Measurements from ENCODE around the gene OOSP1.

The OOSP1 gene

GRCh38 chr11:59984368-59984767, 46.1 kb downstream of the OOSP1 start:
- no peak overlapping the region for H3K4me3 ChIP-seq (replicated peaks; ENCODE audit: low read depth, low read length)
- TF ChIP-seq CTCF (IDR thresholded peaks at IDR 0.05; ENCODE audit: low read depth, low read length, missing control alignments) = no peak
- no peak for DNase-seq (ENCODE audit: extremely low read depth, low read depth)

- DNase-seq (ENCODE audit: extremely low read depth, low read depth) = no peak
- TF ChIP-seq CTCF (IDR thresholded peaks at IDR 0.05; ENCODE audit: low read depth, low read length, missing control alignments) = no peak
- no peak overlapping the region for H3K4me3 ChIP-seq (replicated peaks; ENCODE audit: low read depth, low read length)
Observed at GRCh38 chr11:59990421-59990820, 52.2 kb downstream of the OOSP1 start.

GRCh38 chr11:59992425-59992824, 54.2 kb downstream of the OOSP1 start:
- no peak for DNase-seq (ENCODE audit: extremely low read depth, low read depth)
- no peak overlapping the region for H3K4me3 ChIP-seq (replicated peaks; ENCODE audit: low read depth, low read length)
- no peak for TF ChIP-seq CTCF (IDR thresholded peaks at IDR 0.05; ENCODE audit: low read depth, low read length, missing control alignments)

GRCh38 chr11:59997800-59998199, 59.6 kb downstream of the OOSP1 start:
- H3K4me3 ChIP-seq (replicated peaks; ENCODE audit: low read depth, low read length) = no peak overlapping the region
- no peak for TF ChIP-seq CTCF (IDR thresholded peaks at IDR 0.05; ENCODE audit: low read depth, low read length, missing control alignments)
- no peak for DNase-seq (ENCODE audit: extremely low read depth, low read depth)

- no peak overlapping the region for H3K4me3 ChIP-seq (replicated peaks; ENCODE audit: low read depth, low read length)
- no peak for TF ChIP-seq CTCF (IDR thresholded peaks at IDR 0.05; ENCODE audit: low read depth, low read length, missing control alignments)
- DNase-seq (ENCODE audit: extremely low read depth, low read depth) = no peak
Observed at GRCh38 chr11:59999691-60000090, 61.5 kb downstream of the OOSP1 start.

GRCh38 chr11:60003729-60004128, 65.5 kb downstream of the OOSP1 start:
- TF ChIP-seq CTCF (IDR thresholded peaks at IDR 0.05; ENCODE audit: low read depth, low read length, missing control alignments) = no peak
- no peak for DNase-seq (ENCODE audit: extremely low read depth, low read depth)
- H3K4me3 ChIP-seq (replicated peaks; ENCODE audit: low read depth, low read length) = no peak overlapping the region

- H3K4me3 ChIP-seq (replicated peaks; ENCODE audit: low read depth, low read length) = no peak overlapping the region
- TF ChIP-seq CTCF (IDR thresholded peaks at IDR 0.05; ENCODE audit: low read depth, low read length, missing control alignments) = no peak
- no peak for DNase-seq (ENCODE audit: extremely low read depth, low read depth)
Observed at GRCh38 chr11:60005360-60005759, 67.1 kb downstream of the OOSP1 start.

All from HFF-Myc (cell line).